ENCODE measurements around the gene SNX18.

SNX18 gene

DNA sequence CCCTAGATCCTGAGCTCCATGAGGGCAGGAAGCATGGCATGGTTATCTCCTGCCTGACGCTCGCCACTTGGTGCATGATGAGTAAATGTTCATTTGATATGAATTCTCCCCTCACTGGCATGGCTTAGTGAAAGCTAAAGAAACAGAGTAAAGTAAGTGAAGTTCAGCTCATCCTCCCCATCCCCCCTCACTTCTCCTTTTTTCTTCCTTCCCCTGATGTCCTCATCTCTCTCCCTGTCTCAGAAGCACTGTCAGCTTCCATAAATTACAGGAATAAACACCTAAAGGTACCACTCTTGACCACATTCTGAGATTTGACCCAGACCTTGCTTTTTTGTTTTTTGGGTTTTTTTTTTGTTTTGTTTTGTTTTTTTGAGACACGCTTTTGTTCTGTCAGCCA, 73.3 kb downstream of the SNX18 start:
- TF ChIP-seq, protein P1, sequence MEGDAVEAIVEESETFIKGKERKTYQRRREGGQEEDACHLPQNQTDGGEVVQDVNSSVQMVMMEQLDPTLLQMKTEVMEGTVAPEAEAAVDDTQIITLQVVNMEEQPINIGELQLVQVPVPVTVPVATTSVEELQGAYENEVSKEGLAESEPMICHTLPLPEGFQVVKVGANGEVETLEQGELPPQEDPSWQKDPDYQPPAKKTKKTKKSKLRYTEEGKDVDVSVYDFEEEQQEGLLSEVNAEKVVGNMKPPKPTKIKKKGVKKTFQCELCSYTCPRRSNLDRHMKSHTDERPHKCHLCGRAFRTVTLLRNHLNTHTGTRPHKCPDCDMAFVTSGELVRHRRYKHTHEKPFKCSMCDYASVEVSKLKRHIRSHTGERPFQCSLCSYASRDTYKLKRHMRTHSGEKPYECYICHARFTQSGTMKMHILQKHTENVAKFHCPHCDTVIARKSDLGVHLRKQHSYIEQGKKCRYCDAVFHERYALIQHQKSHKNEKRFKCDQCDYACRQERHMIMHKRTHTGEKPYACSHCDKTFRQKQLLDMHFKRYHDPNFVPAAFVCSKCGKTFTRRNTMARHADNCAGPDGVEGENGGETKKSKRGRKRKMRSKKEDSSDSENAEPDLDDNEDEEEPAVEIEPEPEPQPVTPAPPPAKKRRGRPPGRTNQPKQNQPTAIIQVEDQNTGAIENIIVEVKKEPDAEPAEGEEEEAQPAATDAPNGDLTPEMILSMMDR (IDR thresholded peaks at IDR 0.05; ENCODE audit: insufficient read depth, low read depth, low read length, missing control alignments): no peak
- DNase-seq (ENCODE audit: low read depth): no peak
- no peak overlapping the region for H3K4me3 ChIP-seq (ENCODE audit: low read length)

DNA sequence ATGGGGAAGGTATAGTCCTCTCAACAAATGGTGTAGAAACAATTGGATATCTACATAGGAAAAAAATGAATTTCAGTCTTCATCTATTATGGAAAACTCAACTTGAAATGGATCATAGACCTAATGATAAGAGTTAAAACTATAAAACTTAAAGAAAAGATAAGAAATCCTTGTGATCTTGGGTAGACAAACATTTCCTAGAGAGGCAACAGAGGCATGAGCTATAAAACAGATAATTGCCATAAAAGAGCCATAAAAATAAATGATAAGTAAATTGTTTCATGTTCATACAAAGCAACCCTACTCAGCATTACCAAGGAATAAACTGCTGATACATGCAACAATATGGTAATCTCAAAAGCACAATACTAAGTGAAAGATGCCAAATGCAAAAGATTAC, 76.2 kb downstream of the SNX18 start:
- DNase-seq (ENCODE audit: low read depth): no peak
- TF ChIP-seq, protein P1 (IDR thresholded peaks at IDR 0.05; ENCODE audit: insufficient read depth, low read depth, low read length, missing control alignments): no peak
- H3K4me3 ChIP-seq (ENCODE audit: low read length): no peak overlapping the region

DNA sequence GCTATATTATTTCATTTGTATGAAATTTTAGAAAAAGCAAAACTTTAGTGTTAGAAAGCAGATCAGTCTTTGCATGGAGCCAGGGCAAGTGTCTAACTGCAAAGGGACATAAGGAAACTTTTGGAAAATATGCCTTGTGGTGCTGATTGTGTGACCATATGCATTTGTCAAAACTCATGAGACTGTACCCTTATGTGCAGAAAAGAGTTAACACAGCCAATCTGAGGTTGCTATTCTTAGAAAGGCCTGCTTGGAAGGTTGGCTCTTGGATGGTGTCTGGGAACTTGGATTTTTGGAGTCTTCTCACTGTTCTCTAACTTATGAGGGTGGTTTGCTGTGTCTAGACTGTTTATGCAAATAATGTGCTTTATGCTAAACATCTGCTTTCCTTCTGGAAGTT, 76.6 kb downstream of the SNX18 start:
- no peak overlapping the region for H3K4me3 ChIP-seq (ENCODE audit: low read length)
- no peak for DNase-seq (ENCODE audit: low read depth)
- TF ChIP-seq, protein P1 (IDR thresholded peaks at IDR 0.05; ENCODE audit: insufficient read depth, low read depth, low read length, missing control alignments): no peak

DNA sequence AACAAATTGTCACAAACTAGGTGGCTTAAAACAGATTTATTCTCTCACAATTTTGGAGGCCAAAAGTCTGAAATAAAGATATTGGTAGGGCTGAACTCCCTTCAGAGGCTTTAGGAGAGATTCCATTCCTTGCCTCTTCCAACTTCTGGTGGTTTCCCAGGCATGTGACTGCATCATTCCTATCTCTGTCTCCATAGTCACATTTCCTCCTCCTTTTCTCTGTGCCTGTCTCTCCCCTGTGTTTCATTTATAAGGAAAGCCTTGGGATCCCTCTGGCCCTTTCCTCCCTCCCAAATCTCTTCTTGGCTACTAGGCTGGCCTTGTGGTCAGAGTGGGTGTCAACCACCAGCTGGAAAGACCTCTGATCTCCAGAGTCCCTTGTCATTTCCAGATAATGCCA, 78.2 kb downstream of the SNX18 start:
- H3K4me3 ChIP-seq (ENCODE audit: low read length): no peak overlapping the region
- no peak for DNase-seq (ENCODE audit: low read depth)
- TF ChIP-seq, protein P1 (IDR thresholded peaks at IDR 0.05; ENCODE audit: insufficient read depth, low read depth, low read length, missing control alignments): no peak

All from epithelial cell of esophagus (primary cell).